Mesendoderm (in vitro differentiated cells): ENCODE measurements around the gene FAM90A26. TPM values are rescaled to one million over a fixed set of nuclear protein-coding genes. Genes with fewer than 3 reads are reported as not detected.
"Not testable (repeated sequence)": the region's sequence is repeated elsewhere in the genome, so short reads cannot be mapped to it uniquely, and the experiment has no call there.

Source experiments
- DNase-seq: peaks from one replicate; pipeline ENCODE4 v3.0.0; 2013
- H2AK5ac ChIP-seq: 2 replicates; pipeline ENCODE4 v1.6.1; 2013; ENCODE audit warnings: low read length, inconsistent platforms
- H2BK120ac ChIP-seq: 2 replicates; pipeline ENCODE4 v1.6.1; 2013; ENCODE audit warnings: low read depth, mild to moderate bottlenecking, low read length, moderate library complexity, mixed read lengths
- H2BK15ac ChIP-seq: replicated peaks from 2 replicates; pipeline ENCODE4 v1.6.1; 2013; ENCODE audit warnings: low read depth, mild to moderate bottlenecking, moderate library complexity
- H2BK5ac ChIP-seq: 2 replicates; pipeline ENCODE4 v1.6.1; 2013; ENCODE audit warnings: low read length, inconsistent platforms
- H3K18ac ChIP-seq: 2 replicates; pipeline ENCODE4 v1.6.1; 2013; ENCODE audit warnings: mild to moderate bottlenecking, low read length, mixed read lengths
- H3K23ac ChIP-seq: one replicate; pipeline ENCODE4 v1.6.1; 2013; ENCODE audit warnings: low read length
- H3K27ac ChIP-seq: 2 replicates; pipeline ENCODE4 v1.5.1; 2013; ENCODE audit warnings: low read depth, mild to moderate bottlenecking, inconsistent platforms, low read length, moderate library complexity
- H3K27me3 ChIP-seq: 2 replicates; pipeline ENCODE4 v1.6.1; 2013; ENCODE audit warnings: low read length, control low read depth, mild to moderate bottlenecking, inconsistent platforms; ENCODE audit not compliant: insufficient read depth, poor library complexity
- H3K36me3 ChIP-seq: 2 replicates; pipeline ENCODE4 v1.6.1; 2013; ENCODE audit warnings: low read length, inconsistent platforms; ENCODE audit not compliant: control insufficient read depth, insufficient read depth
- H3K4ac ChIP-seq: one replicate; pipeline ENCODE4 v1.6.1; 2013; ENCODE audit warnings: low read depth, mild to moderate bottlenecking, low read length, moderate library complexity
- H3K4me1 ChIP-seq: 2 replicates; pipeline ENCODE4 v1.6.1; 2013; ENCODE audit warnings: low read depth, low read length, inconsistent platforms; ENCODE audit not compliant: control insufficient read depth
- H3K4me2 ChIP-seq: 2 replicates; pipeline ENCODE4 v1.6.1; 2013; ENCODE audit warnings: low read length
- H3K4me3 ChIP-seq: 2 replicates; pipeline ENCODE4 v1.5.1; 2013; ENCODE audit warnings: mild to moderate bottlenecking, low read length
- H3K56ac ChIP-seq: one replicate; pipeline ENCODE4 v1.6.1; 2013; ENCODE audit warnings: low read length
- H3K79me1 ChIP-seq: 2 replicates; pipeline ENCODE4 v1.6.1; 2013; ENCODE audit warnings: low read length, inconsistent platforms
- H3K79me2 ChIP-seq: 2 replicates; pipeline ENCODE4 v1.6.1; 2013; ENCODE audit warnings: mild to moderate bottlenecking, low read length; ENCODE audit not compliant: control insufficient read depth, insufficient read depth
- H3K9ac ChIP-seq: 2 replicates; pipeline ENCODE4 v1.6.1; 2013; ENCODE audit warnings: low read length, inconsistent platforms
- H4K5ac ChIP-seq: one replicate; pipeline ENCODE4 v1.6.1; 2013; ENCODE audit warnings: low read length
- H4K8ac ChIP-seq: one replicate; pipeline ENCODE4 v1.6.1; 2013; ENCODE audit warnings: low read depth, mild to moderate bottlenecking, control low read depth, low read length, moderate library complexity
- WGBS: extraction: QIAGEN DNeasy Blood & Tissue Kit; methylation state at CpG from one replicate; pipeline ENCODE4 v1.1.7; 2013; ENCODE audit warnings: low lambda C conversion rate, missing lambda C conversion rate; ENCODE audit not compliant: insufficient coverage; ENCODE audit errors: extremely low coverage; 5-methylcytosine and 5-hydroxymethylcytosine counted together
- polyA plus RNA-seq, 2 experiments: library from polyadenylated mRNA; stranded (reverse); fragments of 200-250 nt; gene quantifications; one replicate each; pipeline ENCODE4 v1.2.3, GENCODE V29; 2013

The FAM90A26 gene
- not detected for polyA plus RNA-seq (2013, experiment 1 of 2)
- not detected for polyA plus RNA-seq (2013, experiment 2 of 2)

- H2AK5ac ChIP-seq, H3K18ac ChIP-seq, H3K79me2 ChIP-seq, H3K56ac ChIP-seq, H2BK5ac ChIP-seq, H3K9ac ChIP-seq, H3K27ac ChIP-seq, DNase-seq, H3K23ac ChIP-seq, H3K4me3 ChIP-seq, H3K27me3 ChIP-seq, H4K8ac ChIP-seq, H4K5ac ChIP-seq, H2BK120ac ChIP-seq, H3K4me1 ChIP-seq, H3K36me3 ChIP-seq, H3K79me1 ChIP-seq, H2BK15ac ChIP-seq, H3K4me2 ChIP-seq, H3K4ac ChIP-seq: not testable (repeated sequence)
- no CpG with 5 or more reads among the region's 11 CpGs for WGBS
Observed at GRCh38 chr4:9169791-9170459, at the start of gene FAM90A26. Gene FAM90A26 (plus strand): TSS chr4:9170409. CDS start chr4:9173173, 2,764 bp downstream.

DNA sequence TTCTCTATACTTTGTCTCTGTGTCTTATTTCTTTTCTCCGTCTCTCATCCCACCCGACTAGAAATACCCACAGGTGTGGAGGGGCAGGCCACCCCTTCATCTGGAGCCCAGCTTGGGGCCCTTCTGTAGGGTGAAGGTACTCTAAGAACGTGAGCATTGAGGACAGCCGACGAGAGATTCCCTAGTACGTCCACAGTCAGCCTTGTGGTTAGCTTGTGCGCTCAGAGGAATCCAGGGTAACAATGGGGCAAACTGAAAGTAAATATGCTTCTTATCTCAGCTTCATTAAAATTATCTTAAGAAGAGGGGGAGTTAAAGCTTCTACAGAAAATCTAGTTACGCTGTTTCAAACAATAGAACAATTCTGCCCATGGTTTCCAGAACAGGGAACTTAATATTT is 47.5 kb upstream of the FAM90A26 start:
- H3K18ac ChIP-seq, H3K27me3 ChIP-seq, H3K79me1 ChIP-seq, H3K4me3 ChIP-seq, H3K23ac ChIP-seq, H2BK120ac ChIP-seq, H4K5ac ChIP-seq, H4K8ac ChIP-seq, H3K56ac ChIP-seq, H3K4me2 ChIP-seq, H3K9ac ChIP-seq, DNase-seq, H3K4me1 ChIP-seq, H3K36me3 ChIP-seq, H2AK5ac ChIP-seq, H2BK15ac ChIP-seq, H3K4ac ChIP-seq, H3K79me2 ChIP-seq, H2BK5ac ChIP-seq, H3K27ac ChIP-seq: not testable (repeated sequence)
- no CpG with 5 or more reads among the region's 8 CpGs for WGBS

- H3K27me3 ChIP-seq, H3K9ac ChIP-seq, H2AK5ac ChIP-seq, H2BK5ac ChIP-seq, H4K8ac ChIP-seq, H4K5ac ChIP-seq, H2BK120ac ChIP-seq, H3K4ac ChIP-seq, H3K79me1 ChIP-seq, H3K79me2 ChIP-seq, H3K4me1 ChIP-seq, H3K27ac ChIP-seq, H3K56ac ChIP-seq, H2BK15ac ChIP-seq, H3K36me3 ChIP-seq, H3K4me3 ChIP-seq, H3K23ac ChIP-seq, H3K18ac ChIP-seq, H3K4me2 ChIP-seq: not testable (repeated sequence)
- DNase-seq, result peak; percentile 72
- WGBS, result no CpG with 5 or more reads among the region's 13 CpGs
Observed at GRCh38 chr4:9123572-9124007, 46.6 kb upstream of the FAM90A26 start.

DNA sequence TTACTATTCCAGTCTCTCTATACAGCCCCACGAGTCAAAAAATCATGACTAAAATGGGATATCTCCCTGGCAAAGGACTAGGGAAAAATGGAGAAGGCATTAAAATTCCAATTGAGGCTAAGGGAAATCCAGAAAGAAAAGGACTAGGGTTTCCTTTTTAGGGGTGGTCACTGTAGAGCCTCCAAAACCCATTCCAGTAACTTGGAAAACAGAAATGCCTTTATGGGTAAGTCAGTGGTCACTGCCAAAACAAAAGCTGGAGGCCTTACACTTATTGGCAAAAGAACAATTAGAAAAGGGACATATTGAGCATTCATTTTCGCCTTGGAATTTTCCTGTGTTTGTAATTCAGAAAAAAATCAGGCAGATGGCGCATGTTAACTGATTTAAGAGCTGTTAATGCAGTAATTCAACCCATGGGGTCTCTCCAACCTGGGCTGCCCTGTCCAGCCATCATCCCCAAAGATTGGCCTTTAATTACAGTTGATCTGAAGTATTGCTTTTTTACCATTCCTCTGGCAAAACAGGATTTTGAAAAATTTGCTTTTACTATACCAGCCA is 44.5 kb upstream of the FAM90A26 start:
- H3K4me3 ChIP-seq, H4K5ac ChIP-seq, H3K4me1 ChIP-seq, H4K8ac ChIP-seq, H3K27me3 ChIP-seq, H3K79me2 ChIP-seq, H3K36me3 ChIP-seq, H3K27ac ChIP-seq, H3K56ac ChIP-seq, H2BK120ac ChIP-seq, H2BK15ac ChIP-seq, H3K79me1 ChIP-seq, H2BK5ac ChIP-seq, H3K9ac ChIP-seq, H3K23ac ChIP-seq, H2AK5ac ChIP-seq, H3K4ac ChIP-seq, H3K18ac ChIP-seq, DNase-seq, H3K4me2 ChIP-seq: not testable (repeated sequence)
- no CpG with 5 or more reads among the region's 3 CpGs for WGBS

DNA sequence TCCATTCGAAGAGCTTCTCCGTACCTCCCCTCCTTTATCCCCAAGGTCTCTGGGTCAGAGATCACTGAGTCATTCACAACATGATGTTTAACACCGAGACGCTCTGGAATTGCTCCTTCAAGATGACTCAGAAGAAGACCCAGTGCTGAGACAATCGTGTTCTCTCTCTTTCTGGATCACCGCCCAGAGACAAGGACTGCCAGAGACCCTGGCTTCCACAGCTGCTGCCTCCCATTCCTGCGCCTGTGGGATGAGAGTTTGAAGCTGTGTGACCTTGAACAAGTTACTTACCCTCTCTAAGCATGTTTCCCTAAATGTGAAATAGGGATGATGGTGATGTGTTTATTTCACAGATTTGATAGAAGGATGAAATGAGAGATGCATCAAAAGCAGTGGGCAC is 38.8 kb upstream of the FAM90A26 start:
- H3K4ac ChIP-seq, H3K36me3 ChIP-seq, DNase-seq, H3K4me2 ChIP-seq, H2BK5ac ChIP-seq, H3K27me3 ChIP-seq, H4K8ac ChIP-seq, H3K23ac ChIP-seq, H3K4me3 ChIP-seq, H3K18ac ChIP-seq, H3K56ac ChIP-seq, H3K79me1 ChIP-seq, H4K5ac ChIP-seq, H2BK120ac ChIP-seq, H2BK15ac ChIP-seq, H3K79me2 ChIP-seq, H3K4me1 ChIP-seq, H3K9ac ChIP-seq, H3K27ac ChIP-seq, H2AK5ac ChIP-seq: not testable (repeated sequence)
- no CpG with 5 or more reads among the region's 7 CpGs for WGBS

- H3K4me3 ChIP-seq, H4K8ac ChIP-seq, H3K79me1 ChIP-seq, H3K79me2 ChIP-seq, H2BK120ac ChIP-seq, H3K18ac ChIP-seq, H3K27ac ChIP-seq, H3K23ac ChIP-seq, H3K4ac ChIP-seq, H3K4me1 ChIP-seq, H3K4me2 ChIP-seq, H3K56ac ChIP-seq, H2AK5ac ChIP-seq, H2BK5ac ChIP-seq, H3K9ac ChIP-seq, H3K27me3 ChIP-seq, H3K36me3 ChIP-seq, H4K5ac ChIP-seq, DNase-seq, H2BK15ac ChIP-seq: not testable (repeated sequence)
- no CpG with 5 or more reads among the region's 4 CpGs for WGBS
Observed at GRCh38 chr4:9132849-9133248, 37.4 kb upstream of the FAM90A26 start.
